ENCODE results near the gene PXN. TPM values are rescaled to one million over a fixed set of nuclear protein-coding genes. Genes with fewer than 3 reads are reported as not detected.
"Not testable (repeated sequence)": the region's sequence is repeated elsewhere in the genome, so short reads cannot be mapped to it uniquely, and the experiment has no call there.

PXN gene
- total RNA-seq, 6 experiments from 2014 or later: 15.1 to 32.6 (median 24.1) TPM

- WGBS (ENCODE audit: insufficient coverage, low coverage, low lambda C conversion rate, missing lambda C conversion rate): 82% methylated on average over 13 of the region's 13 CpGs
- peak; percentile 47 to 71 (median 54) for ATAC-seq
Measured at GRCh38 chr12:120207227-120207626, 58.3 kb downstream of the PXN start.

GRCh38 chr12:120206781-120207180 is 58.7 kb downstream of the PXN start:
- H3K27ac ChIP-seq; H3K4me3 ChIP-seq; H3K36me3 ChIP-seq; ATAC-seq; H3K4me1 ChIP-seq; DNase-seq; H3K9me3 ChIP-seq; H3K27me3 ChIP-seq; intact Hi-C loops (cut with DNase I): not testable (repeated sequence)
- 90% methylated on average over 2 of the region's 5 CpGs for WGBS (ENCODE audit: insufficient coverage, low coverage, low lambda C conversion rate, missing lambda C conversion rate)

More at GRCh38 chr12:120207227-120207626, 58.3 kb downstream of the PXN start:
- no peaks in the 10 kb centered on the region for H3K9me3 ChIP-seq
- TF ChIP-seq CTCF (IDR thresholded peaks at IDR 0.05) (no peak), POLR2A (IDR thresholded peaks at IDR 0.05) (no peak)
- intact Hi-C loops (cut with DNase I): no loop called here
- H3K4me1 ChIP-seq: peaks cover 0 to 10% (median 0%) of the 10 kb centered on the region in 4 donors
- no peak overlapping the region for H3K27ac ChIP-seq
- no peaks in the 10 kb centered on the region for H3K27me3 ChIP-seq
- peaks cover 0 to 14% (median 6%) of the 10 kb centered on the region in 4 donors for H3K36me3 ChIP-seq
- peak in 1 of 3 donors; percentile 71 for DNase-seq
- H3K4me3 ChIP-seq: no peak overlapping the region

GRCh38 chr12:120206228-120206627 is 59.3 kb downstream of the PXN start:
- WGBS (ENCODE audit: insufficient coverage, low coverage, low lambda C conversion rate, missing lambda C conversion rate): no CpG with 5 or more reads among the region's 10 CpGs
- intact Hi-C loops (cut with DNase I): no loop called here
- DNase-seq: no peak

GRCh38 chr12:120204171-120204570 is 61.4 kb downstream of the PXN start:
- Histone ChIP-seq H3K27me3 (no peaks in the 10 kb centered on the region), H3K27ac (no peak overlapping the region), H3K9me3 (no peaks in the 10 kb centered on the region), H3K36me3 (peaks cover 0 to 7% (median 4%) of the 10 kb centered on the region in 4 donors), H3K4me3 (no peak overlapping the region), H3K4me1 (peaks cover 0 to 20% (median 5%) of the 10 kb centered on the region in 4 donors)
- TF ChIP-seq POLR2A (IDR thresholded peaks at IDR 0.05): no peak
- TF ChIP-seq CTCF (IDR thresholded peaks at IDR 0.05): no peak
- intact Hi-C loops (cut with DNase I): no loop called here
- 94% methylated on average over 6 of the region's 7 CpGs for WGBS (ENCODE audit: insufficient coverage, low coverage, low lambda C conversion rate, missing lambda C conversion rate)
- no peak for DNase-seq
- no peak for ATAC-seq

More at GRCh38 chr12:120206228-120206627, 59.3 kb downstream of the PXN start:
- TF ChIP-seq POLR2A (IDR thresholded peaks at IDR 0.05): no peak
- TF ChIP-seq CTCF (IDR thresholded peaks at IDR 0.05): no peak
- no peak overlapping the region for H3K27ac ChIP-seq
- H3K4me3 ChIP-seq: no peak overlapping the region
- no peak for ATAC-seq
- H3K36me3 ChIP-seq: peaks cover 0 to 5% (median under 1%) of the 10 kb centered on the region in 4 donors
- H3K4me1 ChIP-seq: peaks cover 0 to 10% (median 0%) of the 10 kb centered on the region in 4 donors
- H3K27me3 ChIP-seq: no peaks in the 10 kb centered on the region
- no peaks in the 10 kb centered on the region for H3K9me3 ChIP-seq

- DNase-seq (no peak), ATAC-seq (no peak)
- peaks cover 0 to 40% (median 27%) of the 10 kb centered on the region in 4 donors for H3K36me3 ChIP-seq
- WGBS (ENCODE audit: insufficient coverage, low coverage, low lambda C conversion rate, missing lambda C conversion rate): 2% methylated on average over 13 of the region's 16 CpGs
- TF ChIP-seq POLR2A (IDR thresholded peaks at IDR 0.05) (no peak), CTCF (IDR thresholded peaks at IDR 0.05) (no peak)
- intact Hi-C loops (cut with DNase I): no loop called here
- peak overlapping the region; percentile 91 to 99 (median 93) for H3K4me3 ChIP-seq
- no peaks in the 10 kb centered on the region for H3K27me3 ChIP-seq
- H3K27ac ChIP-seq: peak overlapping the region; percentile 43 to 79 (median 61)
- H3K4me1 ChIP-seq: peaks cover 0 to 20% (median 7%) of the 10 kb centered on the region in 4 donors
- no peaks in the 10 kb centered on the region for H3K9me3 ChIP-seq
Measured at GRCh38 chr12:120200364-120200800, 65.1 kb downstream of the PXN start.

All from right lobe of liver (tissue), 6 donors.